HEK293 (cell line): ENCODE data around the gene IL36B.

Experiments used
- GLIS1 ChIP-seq: fragments of 450-650 bp; formaldehyde crosslinking; IDR thresholded peaks from 2 replicates; pipeline ENCODE4 v1.5.1; 2016; ENCODE audit warnings: missing biosample characterization, missing genetic modification characterization
- TCF7L2 ChIP-seq: IDR thresholded peaks from 2 replicates; pipeline ENCODE4 v1.6.1; 2011; ENCODE audit warnings: low read depth, mild to moderate bottlenecking, inconsistent platforms, low read length, moderate library complexity, borderline replicate concordance
- ZBTB1 ChIP-seq: fragments of 450-650 bp; formaldehyde crosslinking; IDR thresholded peaks from 2 replicates; pipeline ENCODE4 v1.5.1; 2016; ENCODE audit warnings: missing biosample characterization, missing genetic modification characterization
- ZBTB21 ChIP-seq: fragments of 450-650 bp; formaldehyde crosslinking; IDR thresholded peaks from 2 replicates; pipeline ENCODE4 v1.5.1; 2017; ENCODE audit warnings: missing biosample characterization, missing genetic modification characterization
- ZBTB7A ChIP-seq: fragments of 450-650 bp; formaldehyde crosslinking; IDR thresholded peaks from 2 replicates; pipeline ENCODE4 v1.5.1; 2016; ENCODE audit warnings: low read depth, missing biosample characterization, missing genetic modification characterization
- ZNF114 ChIP-seq: fragments of 450-650 bp; formaldehyde crosslinking; IDR thresholded peaks from 2 replicates; pipeline ENCODE4 v1.5.0; 2017; ENCODE audit warnings: missing biosample characterization, missing genetic modification characterization
- ZNF274 ChIP-seq, 2 experiments: fragments of 200-500 bp in 1 of 2; fragments of 450-650 bp in 1 of 2; sonication (Bioruptor generic) in 1 of 2; formaldehyde crosslinking in 1 of 2; IDR thresholded peaks; 2 replicates each; pipeline versions ENCODE4 v1.5.1 to v1.6.1; 2014 to 2016; ENCODE audit warnings: borderline replicate concordance in 1 of 2, inconsistent platforms in 1 of 2, low read length in 1 of 2, missing biosample characterization in 1 of 2, missing genetic modification characterization in 1 of 2
- ZNF311 ChIP-seq: fragments of 450-650 bp; formaldehyde crosslinking; IDR thresholded peaks from 2 replicates; pipeline ENCODE4 v1.5.1; 2017; ENCODE audit warnings: missing biosample characterization, missing genetic modification characterization, borderline replicate concordance
- ZNF473 ChIP-seq: fragments of 450-650 bp; formaldehyde crosslinking; IDR thresholded peaks from 2 replicates; pipeline ENCODE4 v1.5.1; 2017; ENCODE audit warnings: missing biosample characterization, missing genetic modification characterization
- ZNF600 ChIP-seq: fragments of 450-650 bp; formaldehyde crosslinking; IDR thresholded peaks from 2 replicates; pipeline ENCODE4 v1.5.1; 2016; ENCODE audit warnings: missing biosample characterization, missing genetic modification characterization
- ZNF626 ChIP-seq: fragments of 450-650 bp; sonication (Bioruptor Pico); formaldehyde crosslinking; IDR thresholded peaks from 2 replicates; pipeline ENCODE4 v1.5.1; 2018; ENCODE audit warnings: missing biosample characterization, missing genetic modification characterization, inconsistent platforms
- ZNF777 ChIP-seq: fragments of 450-650 bp; formaldehyde crosslinking; IDR thresholded peaks from 2 replicates; pipeline ENCODE4 v1.5.1; 2017; ENCODE audit warnings: missing biosample characterization, missing genetic modification characterization, borderline replicate concordance
- ZNF785 ChIP-seq: fragments of 450-650 bp; formaldehyde crosslinking; IDR thresholded peaks from 2 replicates; pipeline ENCODE4 v1.5.1; 2016; ENCODE audit warnings: missing biosample characterization, missing genetic modification characterization
- TF ChIP-seq, protein P1 (sequence below): fragments of 450-650 bp; formaldehyde crosslinking; IDR thresholded peaks from 2 replicates; pipeline ENCODE4 v1.5.1; 2016; ENCODE audit warnings: missing biosample characterization, missing genetic modification characterization

DNA sequence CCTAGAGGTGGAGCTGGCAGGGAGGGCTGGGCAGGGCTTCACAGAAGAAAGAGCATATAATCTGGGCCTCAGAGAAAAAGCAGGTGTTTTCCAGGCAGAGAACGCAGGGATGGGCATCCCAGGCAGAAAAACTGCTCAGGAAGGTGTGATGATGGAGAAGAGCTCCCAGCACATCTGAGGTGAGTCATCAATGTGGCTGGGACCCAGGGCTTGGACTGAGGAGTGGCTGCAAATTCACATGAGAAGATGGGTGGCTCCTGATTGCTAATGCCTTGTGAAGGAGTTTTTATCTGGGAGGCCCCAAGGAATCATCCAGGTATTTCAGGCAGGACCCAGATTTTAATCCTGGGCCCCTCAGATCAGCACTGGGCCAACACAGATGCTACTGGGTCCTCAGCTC lies 25.3 kb upstream of the IL36B start:
- TF ChIP-seq ZNF600 (no peak), ZBTB1 (tag by site-specific recombination) (no peak), ZNF777 (tag by site-specific recombination) (no peak), ZNF473 (tag by site-specific recombination) (no peak), ZNF274 (IDR thresholded peaks at IDR 0.05; ENCODE audit: low read length) (no peak), ZNF274 (tag by site-specific recombination; IDR thresholded peaks at IDR 0.05; ENCODE audit: borderline replicate concordance) (no peak), TCF7L2 (no peak), ZNF311 (tag by site-specific recombination) (no peak), ZBTB7A (tag by site-specific recombination) (no peak), ZNF785 (no peak), GLIS1 (tag by site-specific recombination) (no peak), ZNF114 (no peak), ZNF626 (no peak), ZBTB21 (no peak)
- TF ChIP-seq, protein P1, sequence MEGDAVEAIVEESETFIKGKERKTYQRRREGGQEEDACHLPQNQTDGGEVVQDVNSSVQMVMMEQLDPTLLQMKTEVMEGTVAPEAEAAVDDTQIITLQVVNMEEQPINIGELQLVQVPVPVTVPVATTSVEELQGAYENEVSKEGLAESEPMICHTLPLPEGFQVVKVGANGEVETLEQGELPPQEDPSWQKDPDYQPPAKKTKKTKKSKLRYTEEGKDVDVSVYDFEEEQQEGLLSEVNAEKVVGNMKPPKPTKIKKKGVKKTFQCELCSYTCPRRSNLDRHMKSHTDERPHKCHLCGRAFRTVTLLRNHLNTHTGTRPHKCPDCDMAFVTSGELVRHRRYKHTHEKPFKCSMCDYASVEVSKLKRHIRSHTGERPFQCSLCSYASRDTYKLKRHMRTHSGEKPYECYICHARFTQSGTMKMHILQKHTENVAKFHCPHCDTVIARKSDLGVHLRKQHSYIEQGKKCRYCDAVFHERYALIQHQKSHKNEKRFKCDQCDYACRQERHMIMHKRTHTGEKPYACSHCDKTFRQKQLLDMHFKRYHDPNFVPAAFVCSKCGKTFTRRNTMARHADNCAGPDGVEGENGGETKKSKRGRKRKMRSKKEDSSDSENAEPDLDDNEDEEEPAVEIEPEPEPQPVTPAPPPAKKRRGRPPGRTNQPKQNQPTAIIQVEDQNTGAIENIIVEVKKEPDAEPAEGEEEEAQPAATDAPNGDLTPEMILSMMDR (tag by site-specific recombination): no peak
